SK-N-SH (cell line): ENCODE results near the gene SPOCK1. TPM values are rescaled to one million over a fixed set of nuclear protein-coding genes. Genes with fewer than 3 reads are reported as not detected.
"Not testable (repeated sequence)": the region's sequence is repeated elsewhere in the genome, so short reads cannot be mapped to it uniquely, and the experiment has no call there.

Experiments
- CTCF ChIA-PET: fragments of 300-600, 350-600 bp; formaldehyde crosslinking; extraction: SDS; loops from one replicate; lab custom pipeline; 2021; lab: Yijun Ruan, JAX
- POLR2A ChIA-PET: fragments of 350-600 bp; sonication (Branson Sonifier 250); formaldehyde crosslinking; extraction: SDS; loops from one replicate; lab custom pipeline; 2020; ENCODE audit warnings: antibody characterized with exemption, inconsistent platforms; lab: Yijun Ruan, JAX
- DNase-seq: peaks from one replicate; pipeline ENCODE4 v3.0.0; 2012
- H2AFZ ChIP-seq: fragments of 200-600 bp; sonication (generic); 2 replicates; pipeline ENCODE4 v1.8.1; 2016; ENCODE audit warnings: antibody characterized with exemption, mild to moderate bottlenecking, low read depth
- H3F3A ChIP-seq: fragments of 200-600 bp; sonication (generic); replicated peaks from 2 replicates; pipeline ENCODE3; 2016; ENCODE audit warnings: antibody characterized with exemption, mild to moderate bottlenecking; ENCODE audit not compliant: insufficient read depth
- H3K27ac ChIP-seq, 2 experiments: fragments of 200-500 bp in 1 of 2; fragments of 200-600 bp in 1 of 2; sonication (Bioruptor generic) in 1 of 2; sonication (generic), shearing (Covaris generic) in 1 of 2; 2 replicates each; pipeline versions ENCODE4 v1.5.1 to v1.6.1; 2014 to 2016; ENCODE audit warnings: low read depth in 2 of 2, inconsistent platforms in 1 of 2, low read length in 1 of 2, mild to moderate bottlenecking in 1 of 2, mixed read lengths in 1 of 2
- H3K27me3 ChIP-seq: fragments of 200-600 bp; sonication (generic), shearing (Covaris generic); 2 replicates; pipeline ENCODE4 v1.6.1; 2016; ENCODE audit warnings: mixed run types; ENCODE audit not compliant: insufficient read depth
- H3K36me3 ChIP-seq, 2 experiments: fragments of 200-500 bp in 1 of 2; fragments of 200-600 bp in 1 of 2; sonication (Bioruptor generic) in 1 of 2; sonication (generic) in 1 of 2; replicated peaks in 1 of 2; 2 replicates each; pipeline versions ENCODE3 to v1.5.1; 2014 to 2016; ENCODE audit warnings: low read length in 1 of 2, mild to moderate bottlenecking in 1 of 2; ENCODE audit not compliant: insufficient read depth in 2 of 2, control insufficient read depth in 1 of 2
- H3K4me1 ChIP-seq, 2 experiments: fragments of 200-500 bp in 1 of 2; fragments of 200-600 bp in 1 of 2; sonication (Bioruptor generic) in 1 of 2; sonication (generic), shearing (Covaris generic) in 1 of 2; 2 replicates each; pipeline versions ENCODE4 v1.5.1 to v1.6.1; 2014 to 2016; ENCODE audit warnings: low read depth in 1 of 2, low read length in 1 of 2, mixed run types in 1 of 2; ENCODE audit not compliant: insufficient read depth in 2 of 2, control insufficient read depth in 1 of 2
- H3K4me2 ChIP-seq: fragments of 200-600 bp; sonication (generic), shearing (Covaris generic); 2 replicates; pipeline ENCODE4 v1.6.1; 2017; ENCODE audit warnings: mixed run types
- H3K4me3 ChIP-seq, 2 experiments: fragments of 200-500 bp in 1 of 2; fragments of 200-600 bp in 1 of 2; sonication (Bioruptor generic) in 1 of 2; sonication (generic), shearing (Covaris generic) in 1 of 2; 2 replicates each; pipeline versions ENCODE4 v1.5.1 to v1.8.1; 2014 to 2016; ENCODE audit warnings: low read depth in 2 of 2, inconsistent platforms in 1 of 2, low read length in 1 of 2, mild to moderate bottlenecking in 1 of 2, mixed read lengths in 1 of 2, moderate library complexity in 1 of 2
- H3K79me2 ChIP-seq: fragments of 200-600 bp; sonication (generic); 2 replicates; pipeline ENCODE4 v1.8.1; 2017; ENCODE audit warnings: mild to moderate bottlenecking; ENCODE audit not compliant: insufficient read depth
- H3K9ac ChIP-seq: fragments of 200-600 bp; sonication (generic); 2 replicates; pipeline ENCODE4 v1.6.1; 2017; ENCODE audit warnings: mixed run types
- H3K9me2 ChIP-seq: fragments of 200-600 bp; sonication (generic); 2 replicates; pipeline ENCODE4 v1.6.1; 2017; ENCODE audit warnings: mixed run types
- H3K9me3 ChIP-seq: fragments of 200-600 bp; sonication (generic); 2 replicates; pipeline ENCODE4 v1.6.1; 2017; ENCODE audit warnings: mixed run types, mild to moderate bottlenecking, moderate library complexity
- H4K20me1 ChIP-seq: fragments of 200-600 bp; sonication (generic); 2 replicates; pipeline ENCODE4 v1.6.1; 2017; ENCODE audit warnings: mild to moderate bottlenecking, mixed run types; ENCODE audit not compliant: insufficient read depth
- EP300 ChIP-seq, 2 experiments: IDR thresholded peaks; 2 replicates each; pipeline versions ENCODE4 v1.4.0 to v1.6.1; 2012; ENCODE audit warnings: borderline replicate concordance in 1 of 2, low read depth in 1 of 2, low read length in 1 of 2
- FOXM1 ChIP-seq: IDR thresholded peaks from 2 replicates; pipeline ENCODE4 v1.4.0; 2012; ENCODE audit warnings: low read depth, mild to moderate bottlenecking
- MXI1 ChIP-seq: IDR thresholded peaks from 2 replicates; pipeline ENCODE4 v1.6.1; 2012; ENCODE audit warnings: mild to moderate bottlenecking, low read depth, low read length, improper control_type of control experiment
- NFIC ChIP-seq: IDR thresholded peaks from 2 replicates; pipeline ENCODE4 v1.4.0; 2012; ENCODE audit warnings: borderline replicate concordance
- POLR2AphosphoS5 ChIP-seq: IDR thresholded peaks from 2 replicates; pipeline ENCODE4 v1.6.1; 2012; ENCODE audit warnings: low read depth, low read length
- RCOR1 ChIP-seq: fragments of 150-350 bp; IDR thresholded peaks from 2 replicates; pipeline ENCODE4 v1.6.1; 2017; ENCODE audit warnings: antibody characterized with exemption, low read length
- TCF12 ChIP-seq: IDR thresholded peaks from 2 replicates; pipeline ENCODE4 v1.4.0; 2012
- TEAD4 ChIP-seq: IDR thresholded peaks from 2 replicates; pipeline ENCODE4 v1.4.0; 2012; ENCODE audit warnings: mild to moderate bottlenecking, borderline replicate concordance; ENCODE audit not compliant: insufficient read depth
- YY1 ChIP-seq: IDR thresholded peaks from 2 replicates; pipeline ENCODE4 v1.4.0; 2012; ENCODE audit warnings: low read depth, mild to moderate bottlenecking
- whole genome bisulfite sequencing: methylation state at CpG from one replicate; pipeline ENCODE4 v1.1.6; 2017; ENCODE audit warnings: low lambda C conversion rate; 5-methylcytosine and 5-hydroxymethylcytosine counted together
- polyA plus RNA-seq, 3 experiments: library from polyadenylated mRNA; depleted of rRNA; stranded (reverse); fragments of >200 nt; gene quantifications; 2 replicates each; pipeline ENCODE4 v1.2.3, GENCODE V29; 2012
- TF ChIP-seq, protein P1 (sequence below): fragments of 150-350 bp; IDR thresholded peaks from 2 replicates; pipeline ENCODE4 v1.6.1; 2016; ENCODE audit warnings: mild to moderate bottlenecking, low read depth, low read length

Gene SPOCK1
- polyA plus RNA-seq, 1 of the 3 experiments (the other 2 are of a cell fraction), result 11.3 TPM

DNA sequence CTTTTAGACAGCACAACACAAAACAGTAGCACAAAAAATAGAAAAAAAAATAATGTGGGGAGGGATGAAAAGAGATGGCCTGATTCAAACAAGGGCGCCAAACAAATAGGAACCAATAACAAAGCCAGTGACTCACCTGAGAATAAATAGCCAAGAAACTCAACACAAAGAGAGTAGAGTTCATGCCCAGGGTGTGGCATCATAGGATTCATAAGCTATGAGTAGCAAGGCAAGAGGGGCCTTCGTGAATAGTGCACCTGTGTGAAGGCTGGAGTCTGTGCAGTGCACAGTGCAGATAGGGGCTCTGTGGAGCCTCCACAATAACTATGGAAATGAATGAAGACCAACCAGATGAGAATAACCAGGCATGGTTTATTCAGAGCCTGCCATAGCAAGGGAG lies 541.7 kb downstream of the SPOCK1 start:
- H3K4me2 ChIP-seq, result no peak overlapping the region
- no peak overlapping the region for H3K27ac ChIP-seq
- no peaks in the 10 kb centered on the region for H4K20me1 ChIP-seq
- no peak overlapping the region for H3K4me3 ChIP-seq
- ChIA-PET POLR2A (no interaction called here), CTCF (no interaction called here)
- no peak for TF ChIP-seq TEAD4
- TF ChIP-seq TCF12, result no peak
- TF ChIP-seq NFIC, result no peak
- no peak for TF ChIP-seq YY1
- no peak for TF ChIP-seq POLR2AphosphoS5
- TF ChIP-seq MXI1, result no peak
- no peak for TF ChIP-seq EP300 (IDR thresholded peaks at IDR 0.05; ENCODE audit: borderline replicate concordance in 1 of 2, low read depth in 1 of 2, low read length in 1 of 2)
- no peak for TF ChIP-seq FOXM1
- no peak for TF ChIP-seq RCOR1
- TF ChIP-seq, protein P1, sequence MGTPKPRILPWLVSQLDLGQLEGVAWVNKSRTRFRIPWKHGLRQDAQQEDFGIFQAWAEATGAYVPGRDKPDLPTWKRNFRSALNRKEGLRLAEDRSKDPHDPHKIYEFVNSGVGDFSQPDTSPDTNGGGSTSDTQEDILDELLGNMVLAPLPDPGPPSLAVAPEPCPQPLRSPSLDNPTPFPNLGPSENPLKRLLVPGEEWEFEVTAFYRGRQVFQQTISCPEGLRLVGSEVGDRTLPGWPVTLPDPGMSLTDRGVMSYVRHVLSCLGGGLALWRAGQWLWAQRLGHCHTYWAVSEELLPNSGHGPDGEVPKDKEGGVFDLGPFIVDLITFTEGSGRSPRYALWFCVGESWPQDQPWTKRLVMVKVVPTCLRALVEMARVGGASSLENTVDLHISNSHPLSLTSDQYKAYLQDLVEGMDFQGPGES, result no peak
- no peak for DNase-seq
- no peak overlapping the region for H3K9ac ChIP-seq
- 39% methylated on average over 2 of the region's 2 CpGs for WGBS
- no peaks in the 10 kb centered on the region for H3K9me2 ChIP-seq
- H3K9me3 ChIP-seq, result 0 out of 2 replicates have a peak, but pooled peaks cover 3% of the 10 kb centered on the region
- H2AFZ ChIP-seq, result no peak overlapping the region
- H3K36me3 ChIP-seq, result no peaks in the 10 kb centered on the region
- H3K27me3 ChIP-seq, result no peaks in the 10 kb centered on the region
- no peaks in the 10 kb centered on the region for H3K4me1 ChIP-seq
- H3K79me2 ChIP-seq, result no peaks in the 10 kb centered on the region
- H3F3A ChIP-seq, result no peaks in the 10 kb centered on the region

DNA sequence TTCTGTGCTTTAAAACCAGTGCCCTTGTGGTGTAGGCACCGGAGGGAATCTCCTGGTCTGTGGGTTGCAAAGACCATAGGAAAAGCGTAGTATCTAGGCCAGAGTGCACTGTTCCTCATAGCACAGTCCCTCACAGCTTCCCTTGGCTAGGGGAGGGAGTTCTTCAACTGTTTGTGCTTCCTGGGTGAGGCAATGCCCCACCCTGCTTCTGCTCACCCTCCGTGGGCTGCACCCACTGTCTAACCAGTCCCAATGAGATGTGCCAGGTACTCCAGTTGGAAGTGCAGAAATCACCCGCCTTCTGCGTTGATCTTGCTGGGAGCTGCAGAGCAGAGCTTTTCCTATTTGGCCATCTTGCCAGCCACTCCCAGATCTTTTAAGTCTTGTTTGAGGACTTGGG lies 545.0 kb downstream of the SPOCK1 start:
- H3F3A ChIP-seq, DNase-seq, H3K4me3 ChIP-seq, H2AFZ ChIP-seq, H3K4me2 ChIP-seq, POLR2A ChIA-PET, H3K79me2 ChIP-seq, H3K9me3 ChIP-seq, H4K20me1 ChIP-seq, H3K9me2 ChIP-seq, H3K9ac ChIP-seq, H3K27ac ChIP-seq, H3K27me3 ChIP-seq, H3K4me1 ChIP-seq, H3K36me3 ChIP-seq, CTCF ChIA-PET: not testable (repeated sequence)
- WGBS, result 50% methylated on average over 2 of the region's 5 CpGs

DNA sequence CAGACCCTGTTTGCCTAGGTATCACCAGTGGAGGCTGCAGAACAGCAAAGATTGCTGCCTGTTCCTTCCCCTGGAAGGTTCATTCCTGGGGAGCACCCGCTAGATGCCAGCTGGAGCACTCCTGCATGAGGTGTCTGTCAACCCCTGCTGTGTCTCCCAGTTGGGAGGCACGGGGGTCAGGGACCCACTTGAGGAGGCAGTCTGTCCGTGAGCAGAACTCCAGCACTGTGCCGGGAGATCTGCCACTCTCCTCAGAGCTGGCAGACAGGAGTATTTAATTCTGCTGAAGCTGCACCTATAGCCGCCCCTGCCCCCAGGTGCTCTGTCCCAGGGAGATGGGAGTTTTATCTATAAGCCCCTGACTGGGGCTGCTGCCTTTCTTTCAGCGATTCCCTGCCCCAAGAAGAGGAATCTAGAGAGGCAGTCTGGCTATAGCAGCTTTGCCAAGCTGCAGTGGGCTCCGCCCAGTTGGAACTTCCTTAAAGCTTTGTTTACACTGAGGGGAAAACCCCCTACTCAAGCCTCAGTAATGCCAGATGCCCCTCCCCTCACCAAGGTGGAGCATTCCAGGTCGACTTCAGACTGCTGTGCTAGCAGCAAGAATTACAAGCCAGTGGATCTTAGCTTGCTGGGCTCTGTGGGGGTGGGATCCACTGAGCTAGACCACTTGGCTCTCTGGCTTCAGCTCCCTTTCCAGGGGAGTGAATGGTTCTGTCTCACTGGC lies 545.6 kb downstream of the SPOCK1 start:
- H3K4me1 ChIP-seq, H3K36me3 ChIP-seq, H3K9me2 ChIP-seq, POLR2A ChIA-PET, H3K79me2 ChIP-seq, H3K4me2 ChIP-seq, H3K9ac ChIP-seq, H3K27ac ChIP-seq, H3K27me3 ChIP-seq, DNase-seq, H2AFZ ChIP-seq, H3K4me3 ChIP-seq, H4K20me1 ChIP-seq, H3F3A ChIP-seq, CTCF ChIA-PET, H3K9me3 ChIP-seq: not testable (repeated sequence)
- WGBS, result 0% methylated on average over 4 of the region's 8 CpGs
